Activated T-cell treated with anti-CD3 and anti-CD28 coated beads for 48 hours (primary cell): ENCODE data around the gene FTSJ3.
"Not testable (repeated sequence)": the region's sequence is repeated elsewhere in the genome, so short reads cannot be mapped to it uniquely, and the experiment has no call there.

Source experiments
- DNase-seq: peaks from one replicate; pipeline ENCODE4 v3.0.0-alpha.2; 2020; ENCODE audit warnings: low read depth

FTSJ3 gene

DNA sequence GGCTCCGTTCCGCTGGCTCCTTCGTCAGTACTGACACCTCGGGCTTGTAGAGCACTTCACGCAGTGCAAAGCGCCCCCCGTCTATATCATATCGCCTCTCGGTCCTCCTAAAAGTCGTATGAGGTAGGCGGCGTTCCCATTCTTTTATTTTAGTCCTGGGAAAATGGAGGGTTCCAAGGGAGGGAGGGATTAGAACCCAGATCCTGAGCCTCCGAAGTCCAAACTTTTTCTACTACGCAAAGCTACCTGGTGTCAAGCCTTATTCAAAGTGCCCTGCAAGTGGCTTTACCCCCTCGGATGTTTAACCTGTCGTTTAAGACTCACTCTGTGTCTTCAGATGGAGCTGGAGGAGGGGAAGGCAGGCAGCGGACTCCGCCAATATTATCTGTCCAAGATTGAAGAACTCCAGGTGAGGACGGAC lies 348 bp upstream of the FTSJ3 start:
- no peak for DNase-seq

DNA sequence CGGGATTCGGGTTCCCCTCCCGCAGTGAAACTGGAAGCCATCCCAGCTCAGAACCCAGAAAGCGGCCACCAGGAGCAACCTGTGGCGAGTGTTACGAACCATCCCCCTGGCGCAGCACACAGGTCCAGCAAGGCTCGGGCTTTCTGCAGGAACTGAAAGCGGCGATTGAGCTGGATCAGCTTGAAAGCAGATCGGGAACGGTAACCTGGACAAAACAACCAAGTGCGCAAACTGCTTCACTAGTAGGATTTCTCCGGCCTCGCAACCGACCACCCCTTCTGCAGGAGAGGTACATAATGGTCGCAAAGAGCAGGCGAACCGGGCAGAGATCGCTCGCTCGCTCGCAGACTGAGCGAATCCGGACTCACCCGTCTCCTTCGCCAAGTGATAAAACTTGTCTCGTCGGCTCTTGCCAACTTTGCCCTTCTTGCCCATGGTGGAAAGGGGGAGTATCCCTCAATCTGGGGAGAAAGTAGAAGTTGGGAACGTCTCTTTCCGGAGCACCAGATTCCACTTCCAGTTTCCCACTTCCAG lies 928 bp downstream of the FTSJ3 start:
- DNase-seq, result no peak

DNA sequence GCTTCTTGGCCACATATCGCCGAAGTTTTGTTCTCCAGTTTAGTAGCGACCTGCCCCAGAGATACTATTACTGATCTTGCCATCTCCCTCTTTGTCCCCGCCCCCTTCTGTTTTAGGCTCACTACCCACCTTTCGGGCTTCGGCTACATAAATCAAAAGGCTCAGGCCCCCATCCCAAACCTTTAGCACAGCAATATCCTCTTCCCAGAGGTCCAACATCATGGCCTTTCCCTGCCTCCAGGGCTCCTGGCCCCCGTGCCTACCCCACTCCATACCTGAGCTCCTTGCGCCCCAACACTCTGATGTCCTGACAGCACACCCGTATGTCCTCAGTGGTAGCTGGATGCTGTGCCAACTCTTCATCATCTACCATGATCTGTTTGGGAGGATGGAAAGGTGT lies 3.1 kb downstream of the FTSJ3 start:
- no peak for DNase-seq

DNA sequence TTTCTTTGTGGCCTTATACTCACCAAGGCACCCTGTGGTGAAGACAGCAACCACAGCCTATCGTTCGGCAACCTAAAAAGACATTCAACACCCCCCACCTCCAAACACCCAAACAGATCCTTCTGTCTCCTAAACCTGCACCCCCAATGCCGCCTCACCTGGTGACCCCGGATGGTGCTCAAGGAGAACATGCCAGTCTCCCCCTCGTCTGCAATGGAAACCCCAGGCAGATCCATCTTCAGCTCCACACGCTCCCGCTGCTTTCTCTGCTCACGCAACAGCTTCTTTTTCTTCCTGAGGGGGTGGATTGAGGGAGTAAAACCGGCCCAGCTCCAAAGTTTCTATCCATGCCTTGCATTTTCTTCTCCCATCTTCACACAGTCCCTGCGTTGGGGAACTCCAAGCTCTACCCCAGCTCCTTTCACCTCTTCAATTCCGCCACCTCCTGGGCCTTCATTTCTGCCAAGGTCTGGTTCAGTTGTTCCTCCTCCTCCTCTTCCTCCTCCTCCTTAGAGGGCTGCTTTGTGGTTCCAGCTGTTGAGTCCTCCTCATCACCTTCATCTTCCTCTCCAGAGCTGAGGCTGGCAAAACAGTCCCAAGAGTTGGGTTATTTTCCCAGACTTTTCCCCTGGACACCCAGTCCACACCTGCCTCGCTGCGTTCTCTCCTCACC lies 3.7 kb downstream of the FTSJ3 start:
- no peak for DNase-seq

DNA sequence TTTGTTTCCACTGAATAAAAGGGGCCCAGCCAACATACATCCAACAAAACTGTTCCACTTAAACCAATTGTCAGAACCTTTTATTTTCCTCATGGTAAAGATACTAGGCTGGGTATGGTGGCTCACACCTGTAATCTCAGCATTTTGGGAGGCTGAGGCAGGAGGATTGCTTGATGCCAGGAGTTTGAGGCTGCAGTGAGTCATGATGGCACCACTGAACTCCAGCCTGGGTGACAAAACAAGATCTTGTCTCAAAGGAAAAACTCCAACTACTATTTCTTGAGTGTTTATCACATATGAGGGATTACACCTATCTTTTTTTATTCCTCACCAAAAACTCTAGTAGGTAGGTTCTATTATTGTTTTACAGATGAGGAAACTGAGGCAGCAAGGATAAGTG lies 4.9 kb downstream of the FTSJ3 start:
- DNase-seq, result no peak

DNA sequence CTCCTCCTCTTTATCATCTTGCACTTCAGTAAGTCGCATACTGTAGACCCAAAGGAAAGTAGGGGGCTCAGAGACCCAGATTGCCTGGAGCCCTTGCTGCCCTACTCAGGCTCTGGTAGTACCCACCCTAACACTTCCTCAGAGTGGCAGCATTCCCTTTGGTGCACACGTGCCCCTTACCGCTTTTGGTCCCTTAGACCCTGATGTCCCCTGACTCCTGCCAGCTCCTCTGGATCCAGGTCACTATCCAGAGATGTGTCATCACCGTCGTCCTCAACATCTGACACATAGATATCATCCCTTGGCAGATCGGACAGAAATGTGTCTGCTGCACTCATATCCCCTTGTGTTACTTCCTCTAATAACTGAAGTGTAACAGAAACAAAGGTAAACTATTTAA lies 5.7 kb downstream of the FTSJ3 start:
- DNase-seq, result no peak

DNA sequence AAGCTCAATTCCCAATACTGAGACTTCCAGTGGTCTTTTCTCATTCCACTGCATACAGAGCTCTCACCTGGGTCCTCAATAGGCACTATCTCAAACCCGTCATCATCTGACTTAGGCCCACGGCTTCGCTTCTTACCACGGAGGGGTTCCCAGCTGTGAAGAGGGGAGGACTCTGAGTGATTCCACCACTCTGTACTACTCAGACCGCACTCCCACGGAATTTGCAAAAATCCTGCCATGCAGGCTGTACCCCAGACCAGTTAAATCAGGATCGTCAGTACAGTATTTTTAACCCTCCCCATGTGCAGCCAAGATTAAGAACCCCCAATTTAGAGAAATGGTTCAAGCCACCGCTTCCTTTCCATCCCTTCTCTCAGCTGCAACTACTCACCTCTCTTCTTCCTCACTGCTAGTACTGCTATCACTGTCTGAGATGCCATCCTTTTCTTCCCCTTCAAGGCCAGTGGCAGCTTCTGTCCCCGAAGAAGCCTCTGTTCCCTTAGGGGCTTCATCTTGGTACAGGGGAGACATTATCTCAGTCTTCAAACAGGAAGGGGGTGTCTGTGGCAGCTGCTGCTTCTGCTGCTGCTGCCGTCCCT lies 6.4 kb downstream of the FTSJ3 start:
- DNase-seq, result no peak

DNA sequence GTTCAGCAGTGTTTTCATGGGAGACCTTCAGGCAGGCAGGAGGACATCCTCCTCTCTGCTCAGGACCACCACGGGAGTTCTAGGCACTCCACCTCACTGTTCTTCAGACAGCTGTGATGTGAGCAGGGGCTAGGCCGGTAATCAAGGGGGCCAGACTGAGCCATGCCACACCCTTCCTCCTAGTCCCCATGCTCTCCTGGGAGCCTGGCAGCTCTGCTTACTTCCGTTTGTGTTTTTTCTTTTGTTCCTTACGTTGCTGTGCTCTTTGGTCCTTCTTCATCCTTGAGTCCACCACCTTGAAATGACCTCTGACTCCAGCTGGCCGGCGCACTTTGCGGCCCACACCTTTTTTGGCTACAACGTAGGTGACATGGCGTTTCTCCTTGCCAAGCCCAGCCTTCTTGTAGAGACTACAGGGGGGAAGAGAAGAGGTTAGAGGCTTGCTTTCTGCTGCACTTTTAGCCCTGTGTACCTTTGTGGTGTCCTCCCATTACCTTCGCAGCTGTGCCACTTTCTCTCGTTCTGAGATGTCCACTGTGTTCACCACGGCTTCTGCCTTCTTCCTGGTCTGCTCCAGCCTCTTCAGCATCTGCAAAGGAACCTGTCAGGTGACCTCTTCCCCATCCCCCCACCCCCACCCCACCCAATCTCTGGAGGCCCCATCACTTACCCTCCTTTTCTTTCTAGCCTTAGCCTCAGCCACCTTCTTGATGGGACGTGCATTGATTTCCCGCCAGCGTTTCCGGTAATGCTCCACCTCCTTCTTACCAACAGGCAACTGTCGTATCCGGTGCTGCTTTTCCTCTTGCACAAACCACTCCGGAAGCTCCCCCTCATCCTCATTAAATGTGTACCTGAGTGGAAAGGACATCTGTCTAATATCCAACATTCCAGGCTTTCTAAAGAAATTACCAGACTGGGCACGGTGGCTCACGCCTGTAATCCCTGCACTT lies 7.6 kb downstream of the FTSJ3 start:
- no peak for DNase-seq

DNA sequence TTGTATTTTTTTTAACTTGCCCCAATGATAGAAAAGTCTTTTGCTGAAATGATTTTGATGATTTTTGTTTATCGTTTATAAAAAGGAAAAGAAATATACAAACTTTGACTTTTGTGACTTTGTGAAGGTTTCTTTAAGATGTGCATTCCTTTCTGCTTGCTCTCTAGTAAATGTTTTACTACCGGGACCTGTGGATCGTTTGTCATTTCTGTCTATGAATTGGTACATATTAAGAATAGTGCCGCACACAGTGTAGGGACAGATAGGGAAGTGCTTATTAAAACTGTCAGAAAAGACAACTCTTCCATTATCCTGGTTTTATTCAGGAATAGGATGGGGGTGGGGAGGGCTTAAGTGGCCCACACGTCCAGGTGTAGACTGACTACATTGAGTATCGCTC lies 8.3 kb downstream of the FTSJ3 start:
- DNase-seq, result no peak

DNA sequence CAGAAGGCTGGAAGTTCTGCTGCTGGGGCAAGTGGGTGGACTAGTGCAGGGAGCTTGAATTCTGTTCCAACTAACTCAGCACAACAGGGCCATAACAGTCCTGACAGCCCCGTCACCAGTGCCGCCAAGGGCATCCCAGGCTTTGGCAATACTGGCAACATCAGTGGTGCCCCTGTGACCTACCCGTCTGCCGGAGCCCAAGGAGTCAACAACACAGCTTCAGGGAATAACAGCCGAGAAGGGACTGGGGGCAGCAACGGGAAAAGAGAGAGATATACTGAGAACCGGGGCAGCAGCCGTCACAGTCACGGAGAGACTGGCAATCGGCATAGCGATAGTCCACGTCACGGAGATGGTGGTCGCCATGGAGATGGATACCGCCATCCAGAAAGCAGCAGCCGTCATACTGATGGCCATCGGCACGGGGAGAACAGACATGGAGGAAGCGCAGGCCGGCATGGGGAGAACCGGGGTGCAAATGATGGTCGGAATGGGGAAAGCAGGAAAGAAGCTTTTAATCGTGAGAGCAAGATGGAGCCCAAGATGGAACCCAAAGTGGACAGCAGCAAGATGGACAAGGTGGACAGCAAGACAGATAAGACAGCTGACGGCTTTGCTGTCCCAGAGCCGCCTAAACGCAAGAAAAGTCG lies 9.6 kb downstream of the FTSJ3 start:
- DNase-seq, result no peak

DNA sequence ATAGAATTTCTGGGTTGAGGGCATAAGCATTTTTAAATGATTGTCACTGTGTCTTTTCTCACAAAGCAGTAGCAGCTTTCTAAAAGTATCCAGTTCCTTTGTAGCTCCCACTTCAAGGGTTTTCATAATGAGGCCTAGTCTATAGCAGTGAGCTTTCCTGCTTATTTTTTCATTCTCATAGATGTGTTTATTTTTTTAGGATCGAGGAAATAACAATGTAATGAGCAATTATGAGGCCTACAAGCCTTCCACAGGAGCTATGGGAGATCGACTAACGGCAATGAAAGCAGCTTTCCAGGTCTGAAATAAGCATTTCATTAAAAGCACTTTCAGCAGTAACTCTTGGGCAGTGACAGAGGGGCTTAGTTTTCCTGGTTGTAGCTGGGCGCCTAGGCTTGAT lies 10.8 kb downstream of the FTSJ3 start:
- no peak for DNase-seq

DNA sequence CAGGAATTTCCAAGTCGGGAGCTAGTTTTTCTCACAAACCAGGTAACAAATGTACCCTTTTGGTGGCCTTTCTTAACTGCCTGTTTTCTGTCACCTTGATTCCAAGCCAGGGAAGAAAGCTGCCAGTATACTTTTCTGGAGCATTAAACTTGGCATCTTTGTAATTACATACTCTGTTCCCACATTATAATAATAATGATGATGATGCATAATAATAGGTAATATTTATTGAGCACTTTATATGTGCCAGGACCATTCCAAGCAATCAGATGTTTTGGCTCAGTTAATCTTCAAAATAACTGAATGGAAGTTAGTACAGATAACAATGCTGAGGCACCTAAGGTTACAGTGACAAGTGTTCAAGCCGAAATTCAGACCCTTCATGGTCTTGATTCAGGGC lies 11.3 kb downstream of the FTSJ3 start:
- no peak for DNase-seq

DNA sequence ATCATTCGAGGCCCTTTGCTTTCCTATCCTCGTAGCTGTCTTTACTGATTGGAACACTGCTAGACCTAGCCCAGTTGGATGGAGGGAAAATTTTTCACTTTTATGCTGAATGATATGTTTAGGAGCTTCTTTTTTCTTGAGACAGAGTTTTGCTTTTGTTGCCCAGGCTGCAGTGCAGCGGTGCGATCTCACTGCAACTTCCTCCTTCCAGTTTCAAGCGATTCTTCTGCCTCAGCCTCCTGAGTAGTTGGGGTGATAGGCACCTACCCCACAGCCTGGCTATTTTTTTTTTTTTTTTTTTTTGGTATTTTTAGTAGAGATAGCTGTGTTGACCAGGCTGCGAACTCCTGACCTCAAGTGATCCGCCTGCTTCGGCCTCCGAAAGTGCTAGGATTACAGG lies 17.5 kb downstream of the FTSJ3 start:
- no peak for DNase-seq

DNA sequence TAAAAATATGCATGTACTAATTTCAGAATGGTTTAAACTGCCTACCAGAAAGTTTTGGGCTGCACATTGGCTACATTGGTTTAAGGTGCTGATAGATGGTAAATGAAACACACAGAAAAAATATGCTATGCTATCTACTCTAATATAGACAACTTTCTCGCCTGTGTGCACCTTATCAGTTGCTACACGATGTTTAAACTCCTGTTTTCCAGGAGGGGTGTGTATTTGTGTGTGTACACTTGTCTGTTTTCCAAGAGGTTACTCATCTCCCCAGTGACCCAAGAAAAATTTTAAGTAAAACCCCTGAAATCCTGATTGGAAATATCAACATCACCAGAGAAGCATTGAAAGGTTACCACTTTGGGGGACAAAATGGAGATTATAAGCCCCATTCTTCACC lies 21.9 kb downstream of the FTSJ3 start:
- no peak for DNase-seq

DNA sequence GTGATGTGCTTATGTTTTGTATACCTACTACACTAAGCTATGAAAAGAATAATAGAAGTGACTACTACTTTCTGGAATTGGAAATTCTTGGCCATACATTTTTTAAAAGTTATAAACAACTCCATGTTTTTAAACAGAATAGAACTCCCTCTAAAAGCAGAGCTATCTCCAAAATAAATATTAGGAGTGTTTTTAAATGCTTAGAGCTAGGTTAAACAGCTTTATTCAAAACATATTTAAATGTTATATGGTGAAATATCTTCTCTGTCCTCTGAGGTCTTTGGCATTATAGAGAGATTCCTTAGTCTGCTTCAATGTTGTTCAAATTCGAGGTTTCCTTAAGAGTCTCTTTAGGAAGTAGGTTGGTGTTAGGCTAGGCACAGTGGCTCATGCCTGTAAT lies 23.1 kb downstream of the FTSJ3 start:
- no peak for DNase-seq

DNA sequence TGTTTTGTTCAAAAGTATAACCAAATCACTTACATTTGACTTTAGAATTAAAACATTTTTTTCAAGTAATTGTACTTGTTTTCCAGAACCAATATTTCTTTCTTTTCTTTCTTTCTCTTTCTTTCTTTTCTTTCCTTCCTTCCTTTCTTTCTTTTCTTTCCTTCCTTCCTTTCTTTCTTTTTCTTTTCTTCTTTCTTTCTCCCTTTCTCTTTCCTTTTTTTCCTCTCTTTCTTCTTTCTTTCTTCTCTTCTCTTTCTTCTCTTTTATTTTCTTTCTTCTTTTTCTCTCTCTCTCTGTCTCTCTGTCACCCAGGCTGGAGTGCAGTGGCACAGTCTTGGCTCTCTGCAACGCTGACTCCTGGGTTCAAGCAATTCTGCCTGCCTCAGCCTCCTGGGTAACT lies 26.7 kb downstream of the FTSJ3 start:
- no peak for DNase-seq

DNA sequence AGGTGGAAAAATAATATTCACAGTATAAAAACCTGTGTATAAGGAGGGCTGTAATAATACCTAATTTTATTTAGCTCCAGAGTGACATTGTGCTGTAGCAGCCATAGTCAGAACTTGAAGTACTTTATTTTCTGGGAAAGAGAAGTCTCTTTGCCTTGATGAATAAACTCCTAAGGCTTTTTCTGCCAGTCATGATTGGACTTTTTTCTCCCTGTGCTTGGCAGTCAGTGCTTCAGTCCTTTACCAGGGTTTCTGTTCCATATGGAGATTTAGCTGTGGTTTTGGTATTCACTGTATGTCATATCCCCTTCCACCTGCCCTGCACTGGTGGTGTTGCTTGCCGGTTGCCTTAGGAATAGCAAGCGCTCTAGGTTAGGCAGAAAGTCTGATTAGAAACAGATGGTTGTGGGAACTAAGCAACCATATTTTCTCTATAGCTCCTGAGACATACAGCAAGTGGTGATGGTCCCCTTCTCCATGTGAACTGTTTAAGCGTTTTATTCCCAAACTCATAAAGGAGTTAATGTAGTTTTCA lies 28.8 kb downstream of the FTSJ3 start:
- no peak for DNase-seq

DNA sequence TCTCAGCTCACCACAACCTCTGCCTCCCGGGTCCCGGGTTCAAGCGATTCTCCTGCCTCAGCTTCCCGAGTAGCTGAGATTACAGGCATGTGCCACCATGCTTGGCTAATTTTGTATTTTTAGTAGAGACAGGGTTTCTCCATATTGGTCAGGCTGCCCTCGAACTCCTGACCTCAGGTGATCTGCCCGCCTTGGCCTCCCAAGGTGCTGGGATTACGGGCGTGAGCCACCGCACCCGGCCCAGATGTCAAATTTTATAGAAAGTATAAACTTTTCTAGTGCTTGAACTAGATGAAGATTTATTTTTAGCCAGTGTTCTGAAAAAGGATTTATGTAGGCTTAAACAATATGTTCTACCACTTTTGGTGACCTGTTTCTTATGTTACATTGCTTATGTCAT lies 31.1 kb downstream of the FTSJ3 start:
- not testable (repeated sequence) for DNase-seq

DNA sequence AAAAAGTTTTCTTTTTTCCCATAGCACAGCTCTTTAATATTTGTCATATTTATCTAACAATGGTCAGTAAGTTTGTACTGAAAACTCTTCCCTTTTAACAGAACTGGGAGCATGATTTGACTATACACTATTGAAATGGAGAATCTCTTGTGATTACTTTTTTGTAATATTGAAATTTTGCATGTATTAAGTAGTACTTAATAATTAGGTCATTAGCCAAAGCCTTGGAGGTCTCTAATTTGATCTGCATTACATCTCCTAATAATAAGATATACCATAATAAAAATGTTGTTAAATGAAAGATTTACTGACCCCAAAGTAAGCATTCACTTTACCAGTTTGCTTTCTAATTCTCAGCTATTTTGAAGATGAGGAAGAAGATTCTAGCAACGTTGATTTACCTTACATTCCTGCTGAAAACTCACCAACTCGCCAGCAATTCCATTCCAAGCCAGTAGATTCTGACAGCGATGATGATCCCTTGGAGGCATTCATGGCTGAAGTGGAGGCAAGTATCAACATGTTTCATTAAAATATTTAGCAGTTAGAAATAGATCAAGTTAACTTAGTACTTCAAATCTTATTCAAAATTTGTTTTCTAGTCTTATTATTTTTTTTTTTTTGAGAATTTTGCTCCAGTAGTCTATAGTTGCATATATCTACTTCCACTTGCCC lies 35.3 kb downstream of the FTSJ3 start:
- DNase-seq, result no peak

DNA sequence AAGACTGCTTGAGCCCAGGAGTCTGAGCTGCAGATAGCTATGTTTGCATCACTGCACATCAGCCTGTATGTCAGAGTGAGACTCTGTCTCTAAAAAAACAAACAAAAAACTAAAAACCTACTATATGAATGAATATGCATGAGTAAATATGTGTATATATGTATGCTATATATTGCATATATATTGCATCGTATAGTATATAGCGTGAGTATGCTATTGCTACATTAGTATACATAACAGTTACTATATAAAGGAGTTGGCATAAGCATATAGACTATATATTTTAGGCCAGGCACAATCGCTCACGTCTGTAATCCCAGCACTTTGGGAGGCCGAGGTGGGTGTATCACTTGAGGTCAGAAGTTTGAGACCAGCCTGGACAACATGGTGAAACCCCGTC lies 37.4 kb downstream of the FTSJ3 start:
- no peak for DNase-seq

DNA sequence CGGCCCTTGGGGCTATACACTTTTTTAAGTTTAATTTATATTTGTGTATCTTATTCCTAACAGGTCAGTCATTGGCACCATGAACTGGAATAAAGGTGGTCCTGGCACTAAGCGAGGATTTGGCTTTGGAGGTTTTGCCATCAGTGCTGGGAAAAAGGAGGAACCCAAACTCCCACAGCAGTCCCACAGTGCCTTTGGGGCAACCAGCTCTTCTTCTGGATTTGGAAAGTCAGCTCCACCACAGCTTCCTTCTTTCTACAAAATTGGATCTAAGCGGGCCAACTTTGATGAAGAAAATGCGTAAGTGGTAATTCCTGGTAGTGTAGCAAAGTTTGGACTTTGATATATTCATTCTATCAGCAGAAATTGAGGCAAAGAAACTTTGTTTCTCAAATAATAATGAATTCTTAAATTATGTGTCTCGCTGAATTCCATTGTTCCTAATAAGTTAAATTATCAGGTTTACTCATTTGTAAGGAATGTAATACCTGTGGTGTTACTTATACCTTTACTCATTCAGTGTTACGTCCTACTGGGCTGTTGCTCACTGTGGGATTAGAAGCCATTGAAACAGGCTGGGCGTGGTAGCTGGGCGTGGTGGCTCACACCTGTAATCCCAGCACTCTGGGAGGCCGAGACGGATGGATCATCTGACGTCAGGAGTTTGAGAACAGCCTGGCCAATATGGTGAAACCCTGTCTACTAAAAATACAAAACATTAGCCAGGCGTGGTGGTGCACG lies 40.3 kb downstream of the FTSJ3 start:
- DNase-seq, result no peak
